KMS-11 (cell line): ENCODE results near the gene DVL1.
"Not testable (repeated sequence)": the region's sequence is repeated elsewhere in the genome, so short reads cannot be mapped to it uniquely, and the experiment has no call there.

Experiments
- H2AFZ ChIP-seq: fragments of 200-600 bp; sonication (generic); 2 replicates; pipeline ENCODE4 v1.6.1; 2016; ENCODE audit warnings: antibody characterized with exemption, mixed run types, low read depth
- H3K27ac ChIP-seq: fragments of 200-600 bp; sonication (generic); 2 replicates; pipeline ENCODE4 v1.6.1; 2016; ENCODE audit warnings: mild to moderate bottlenecking, mixed run types
- H3K27me3 ChIP-seq: fragments of 200-600 bp; sonication (generic); 2 replicates; pipeline ENCODE4 v1.6.1; 2017; ENCODE audit warnings: mild to moderate bottlenecking, low read depth, mixed run types, moderate library complexity; ENCODE audit not compliant: insufficient read depth
- H3K36me3 ChIP-seq: fragments of 200-600 bp; sonication (generic); 2 replicates; pipeline ENCODE4 v1.6.1; 2017; ENCODE audit warnings: mild to moderate bottlenecking, mixed run types; ENCODE audit not compliant: insufficient read depth
- H3K4me1 ChIP-seq: fragments of 200-600 bp; sonication (generic); 2 replicates; pipeline ENCODE4 v1.6.1; 2016; ENCODE audit warnings: mild to moderate bottlenecking, low read depth, mixed run types; ENCODE audit not compliant: poor library complexity, severe bottlenecking
- H3K4me2 ChIP-seq: fragments of 200-600 bp; sonication (generic); 2 replicates; pipeline ENCODE4 v1.7.0; 2016; ENCODE audit warnings: mild to moderate bottlenecking, mixed run types
- H3K4me3 ChIP-seq: fragments of 200-600 bp; sonication (generic); IDR thresholded peaks from 2 replicates; pipeline ENCODE4 v1.6.1; 2017; ENCODE audit warnings: low read depth, low read length, mixed read lengths; ENCODE audit not compliant: insufficient read depth
- H3K79me2 ChIP-seq: fragments of 200-600 bp; sonication (generic); 2 replicates; pipeline ENCODE4 v1.6.1; 2016; ENCODE audit warnings: low read depth, mixed run types; ENCODE audit not compliant: insufficient read depth
- H3K9ac ChIP-seq: fragments of 200-600 bp; sonication (generic); 2 replicates; pipeline ENCODE4 v1.6.1; 2016; ENCODE audit warnings: mild to moderate bottlenecking, mixed run types
- H4K20me1 ChIP-seq: fragments of 200-600 bp; sonication (generic); 2 replicates; pipeline ENCODE4 v1.6.1; 2016; ENCODE audit warnings: mild to moderate bottlenecking, mixed run types; ENCODE audit not compliant: insufficient read depth
- TF ChIP-seq, protein P1 (sequence below): fragments of 200-600 bp; sonication (generic); conservative IDR thresholded peaks from 2 replicates; pipeline ENCODE4 v1.6.1; 2017; ENCODE audit warnings: low read depth, mild to moderate bottlenecking, antibody characterized with exemption, low read length, moderate library complexity, mixed read lengths

The DVL1 gene

DNA sequence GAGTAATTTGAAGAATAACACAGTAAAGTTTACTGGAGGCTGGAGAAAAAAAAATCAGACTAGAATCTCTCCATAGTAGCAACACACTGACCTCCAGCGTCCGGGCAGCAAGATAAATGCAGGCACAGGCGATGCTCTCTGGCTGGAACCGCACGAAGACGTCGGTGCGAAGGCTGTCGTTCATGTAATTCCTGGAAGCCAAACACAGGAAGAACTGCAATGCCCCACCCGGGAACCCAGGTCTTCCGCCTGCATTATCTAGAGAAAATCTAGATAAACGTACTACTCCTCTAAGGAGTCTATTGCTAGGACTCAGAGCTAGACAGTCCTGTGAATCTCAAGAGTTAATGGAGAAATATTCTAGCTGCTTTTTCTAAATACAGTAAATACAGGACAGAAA is 41.5 kb upstream of the DVL1 start:
- H3K79me2 ChIP-seq: peaks cover 27% of the 10 kb centered on the region; the same call in 1 of the 2 replicates
- H3K27me3 ChIP-seq: no peaks in the 10 kb centered on the region
- peaks cover 67% of the 10 kb centered on the region; the same call in 1 of the 2 replicates for H3K36me3 ChIP-seq
- H3K4me2 ChIP-seq: no peak overlapping the region
- H3K9ac ChIP-seq: no peak overlapping the region
- no peak overlapping the region for H3K27ac ChIP-seq
- TF ChIP-seq, protein P1, sequence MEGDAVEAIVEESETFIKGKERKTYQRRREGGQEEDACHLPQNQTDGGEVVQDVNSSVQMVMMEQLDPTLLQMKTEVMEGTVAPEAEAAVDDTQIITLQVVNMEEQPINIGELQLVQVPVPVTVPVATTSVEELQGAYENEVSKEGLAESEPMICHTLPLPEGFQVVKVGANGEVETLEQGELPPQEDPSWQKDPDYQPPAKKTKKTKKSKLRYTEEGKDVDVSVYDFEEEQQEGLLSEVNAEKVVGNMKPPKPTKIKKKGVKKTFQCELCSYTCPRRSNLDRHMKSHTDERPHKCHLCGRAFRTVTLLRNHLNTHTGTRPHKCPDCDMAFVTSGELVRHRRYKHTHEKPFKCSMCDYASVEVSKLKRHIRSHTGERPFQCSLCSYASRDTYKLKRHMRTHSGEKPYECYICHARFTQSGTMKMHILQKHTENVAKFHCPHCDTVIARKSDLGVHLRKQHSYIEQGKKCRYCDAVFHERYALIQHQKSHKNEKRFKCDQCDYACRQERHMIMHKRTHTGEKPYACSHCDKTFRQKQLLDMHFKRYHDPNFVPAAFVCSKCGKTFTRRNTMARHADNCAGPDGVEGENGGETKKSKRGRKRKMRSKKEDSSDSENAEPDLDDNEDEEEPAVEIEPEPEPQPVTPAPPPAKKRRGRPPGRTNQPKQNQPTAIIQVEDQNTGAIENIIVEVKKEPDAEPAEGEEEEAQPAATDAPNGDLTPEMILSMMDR: no peak
- no peak overlapping the region for H3K4me3 ChIP-seq
- H3K4me1 ChIP-seq: peaks cover 2% of the 10 kb centered on the region
- no peaks in the 10 kb centered on the region for H4K20me1 ChIP-seq
- no peak overlapping the region for H2AFZ ChIP-seq

DNA sequence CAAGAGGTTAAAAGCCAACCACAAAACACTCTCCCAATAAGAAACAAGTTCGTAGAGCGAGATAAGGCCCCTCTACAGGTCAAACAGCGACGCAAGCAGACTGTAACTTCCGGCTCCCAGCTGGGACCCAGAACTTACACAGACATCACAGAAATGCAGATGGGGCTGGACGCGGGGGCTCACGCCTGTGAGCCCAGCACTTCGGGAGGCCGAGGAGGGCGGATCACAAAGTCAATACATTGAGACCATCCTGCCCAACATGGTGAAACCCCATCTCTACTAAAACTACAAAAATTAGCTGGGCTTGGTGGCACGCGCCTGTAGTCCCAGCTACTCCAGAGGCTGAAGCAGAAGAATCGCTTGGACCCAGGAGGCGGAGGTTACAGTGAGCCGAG is 38.9 kb upstream of the DVL1 start:
- Histone ChIP-seq H4K20me1 (no peaks in the 10 kb centered on the region), H3K79me2 (peaks cover 2% of the 10 kb centered on the region; the same call in 1 of the 2 replicates), H3K9ac (no peak overlapping the region), H2AFZ (no peak overlapping the region), H3K36me3 (peaks cover 54% of the 10 kb centered on the region; the same call in 1 of the 2 replicates), H3K4me3 (no peak overlapping the region), H3K4me1 (no peaks in the 10 kb centered on the region), H3K27me3 (no peaks in the 10 kb centered on the region), H3K4me2 (no peak overlapping the region), H3K27ac (no peak overlapping the region)
- TF ChIP-seq, protein P1: no peak

DNA sequence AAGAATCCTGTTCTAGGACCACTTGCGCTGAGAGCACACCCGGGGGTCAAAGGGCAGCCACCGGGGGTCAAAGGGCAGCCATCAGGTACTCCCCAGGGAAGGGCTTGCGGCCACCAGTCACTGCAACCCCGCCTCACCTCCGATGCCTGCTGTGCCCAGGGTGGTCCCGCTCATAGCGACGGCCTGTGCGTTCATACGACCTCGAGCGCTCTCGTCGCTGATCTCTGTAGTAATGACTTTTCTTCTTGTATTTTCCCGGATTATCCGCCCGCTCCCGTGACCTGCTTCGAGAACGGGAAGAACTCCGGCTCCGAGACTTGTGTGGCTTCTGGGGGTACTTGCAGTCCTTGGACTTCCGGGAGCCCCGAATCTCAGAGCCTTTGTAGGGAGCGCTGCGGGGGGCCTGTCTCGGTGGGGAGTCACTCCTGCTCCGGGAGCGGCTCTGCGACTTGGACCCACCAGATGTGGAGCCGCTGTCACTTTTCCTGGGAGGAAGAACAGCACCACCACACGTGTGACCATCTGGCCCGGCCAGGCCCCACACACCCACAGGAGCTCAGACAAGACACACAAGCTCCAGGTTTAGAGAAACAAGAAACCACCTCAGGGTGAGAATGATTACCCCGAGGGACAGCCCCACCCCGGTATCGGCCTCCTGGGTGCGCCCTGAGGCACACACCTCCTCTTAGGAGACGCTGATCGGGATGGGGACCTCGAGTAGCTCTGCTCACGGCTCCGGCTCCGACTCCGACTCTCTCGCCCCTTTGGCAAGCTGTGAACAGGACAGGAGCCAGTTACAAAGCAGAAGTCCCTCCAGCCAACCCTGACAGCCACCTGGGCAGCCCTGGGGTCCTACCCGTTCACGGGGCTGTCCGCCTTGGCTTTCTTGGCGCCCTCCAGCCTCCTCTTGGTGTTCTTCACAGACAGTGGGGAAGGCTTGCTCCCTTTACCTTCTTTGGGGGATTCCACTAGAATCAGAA is 38.2 kb upstream of the DVL1 start:
- H3K27me3 ChIP-seq: no peaks in the 10 kb centered on the region
- no peaks in the 10 kb centered on the region for H3K4me1 ChIP-seq
- H2AFZ ChIP-seq: no peak overlapping the region
- no peaks in the 10 kb centered on the region; the same call in 1 of the 2 replicates for H3K79me2 ChIP-seq
- TF ChIP-seq, protein P1: no peak
- no peaks in the 10 kb centered on the region for H4K20me1 ChIP-seq
- H3K4me3 ChIP-seq: no peak overlapping the region
- H3K9ac ChIP-seq: no peak overlapping the region
- H3K27ac ChIP-seq: no peak overlapping the region
- no peak overlapping the region for H3K4me2 ChIP-seq
- H3K36me3 ChIP-seq: peaks cover 49% of the 10 kb centered on the region; the same call in 1 of the 2 replicates

DNA sequence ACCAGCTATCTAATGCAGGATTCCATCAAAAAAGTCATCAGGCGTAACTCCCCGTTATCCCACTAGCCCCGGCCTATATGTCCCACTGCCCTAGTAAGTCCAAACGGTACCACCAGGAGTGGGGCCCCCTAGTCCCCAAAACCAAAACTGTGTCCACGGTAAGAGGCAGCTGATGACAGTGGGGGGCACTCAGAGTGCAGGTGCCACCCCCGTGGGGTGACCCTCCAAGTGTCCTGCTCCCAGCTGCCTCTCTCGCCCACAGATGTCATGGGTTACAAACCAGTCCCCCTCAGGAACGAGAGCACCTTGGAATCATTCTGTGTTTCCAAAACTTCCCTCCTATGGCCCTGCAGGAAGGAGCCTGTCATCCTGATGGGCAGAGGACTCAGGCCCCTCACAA is 36.7 kb upstream of the DVL1 start:
- Histone ChIP-seq H2AFZ (no peak overlapping the region), H3K27ac (no peak overlapping the region), H3K9ac (no peak overlapping the region), H4K20me1 (no peaks in the 10 kb centered on the region), H3K36me3 (peaks cover 37% of the 10 kb centered on the region; the same call in 1 of the 2 replicates), H3K4me3 (no peak overlapping the region), H3K4me2 (no peak overlapping the region), H3K79me2 (no peaks in the 10 kb centered on the region), H3K4me1 (no peaks in the 10 kb centered on the region), H3K27me3 (no peaks in the 10 kb centered on the region)
- TF ChIP-seq, protein P1: no peak

DNA sequence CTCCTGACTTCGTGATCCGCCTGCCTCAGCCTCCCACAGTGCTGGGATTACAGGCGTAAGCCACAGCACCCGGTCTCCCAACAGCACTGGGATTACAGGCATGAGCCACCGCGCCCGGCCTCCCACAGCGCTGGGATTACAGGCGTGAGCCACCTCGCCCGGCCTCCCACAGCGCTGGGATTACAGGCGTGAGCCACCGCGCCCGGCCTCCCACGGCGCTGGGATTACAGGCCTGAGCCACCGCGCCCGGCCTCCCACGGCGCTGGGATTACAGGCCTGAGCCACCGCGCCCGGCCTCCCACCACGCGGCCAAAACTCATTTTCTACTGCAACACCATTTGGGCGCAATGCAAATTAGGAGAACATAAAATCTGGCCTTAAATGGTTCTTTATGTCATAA is 36.1 kb upstream of the DVL1 start:
- not testable (repeated sequence) for H4K20me1 ChIP-seq, H2AFZ ChIP-seq, H3K27me3 ChIP-seq, H3K27ac ChIP-seq, H3K9ac ChIP-seq, H3K79me2 ChIP-seq, H3K4me2 ChIP-seq, H3K4me3 ChIP-seq, H3K4me1 ChIP-seq
- H3K36me3 ChIP-seq: peaks cover 33% of the 10 kb centered on the region; the same call in 1 of the 2 replicates
